HCT116 (cell line): ENCODE data around the gene CTNND2. TPM values are rescaled to one million over a fixed set of nuclear protein-coding genes. Genes with fewer than 3 reads are reported as not detected.

Source experiments
- ATAC-seq: fragments of 200-7000 bp; cut with Tn5 transposase; 2 replicates; pipeline ENCODE4 v1.9.1; 2020; ENCODE audit warnings: mild to moderate bottlenecking, moderate library complexity
- BruUV-seq: library from RNA; stranded (reverse); fragments of 400-500 nt; replicated peaks from 2 replicates; lab custom pipeline; 2021; lab: Mats Ljungman, UMichigan
- CTCF ChIA-PET: fragments of 300-600 bp; sonication (Branson Sonifier 250); formaldehyde crosslinking; loops from one replicate; lab custom pipeline; 2021; ENCODE audit warnings: antibody characterized with exemption; lab: Charles Lee
- POLR2A ChIA-PET: fragments of 300-600, 350-600 bp; sonication (Branson Sonifier 250); formaldehyde crosslinking; loops from one replicate; lab custom pipeline; 2021; ENCODE audit warnings: antibody characterized with exemption; lab: Charles Lee
- RAD21 ChIA-PET, 2 experiments: fragments of 300-600 bp; sonication (Branson Sonifier 250); formaldehyde crosslinking; loops; one replicate each; lab custom pipeline; 2023; ENCODE audit warnings: low total read pairs in 2 of 2; ENCODE audit not compliant: uncharacterized antibody in 2 of 2, unreplicated experiment in 2 of 2, low non-redundant PET in 1 of 2; lab: Charles Lee
- DNase-seq: peaks from one replicate; pipeline ENCODE4 v3.0.0-alpha.2; 2010; ENCODE audit warnings: low read depth, low spot score
- H2AFZ ChIP-seq: fragments of 200-600 bp; shearing (Covaris generic), sonication (generic); 2 replicates; pipeline ENCODE4 v1.6.1; 2017; ENCODE audit warnings: low read depth, mixed run types, mixed read lengths, antibody characterized with exemption, low read length; ENCODE audit not compliant: poor library complexity, severe bottlenecking
- H3K27ac ChIP-seq: 2 replicates; pipeline ENCODE4 v1.5.1; 2012; ENCODE audit warnings: low read depth, low read length
- H3K27me3 ChIP-seq: fragments of 200-600 bp; sonication (generic); 2 replicates; pipeline ENCODE4 v1.6.1; 2016; ENCODE audit warnings: mixed run types, low read length, mixed read lengths; ENCODE audit not compliant: insufficient read depth
- H3K36me3 ChIP-seq, 2 experiments: fragments of 200-500 bp in 1 of 2; fragments of 200-600 bp in 1 of 2; sonication (Bioruptor generic) in 1 of 2; sonication (generic) in 1 of 2; 2 replicates each; pipeline versions ENCODE4 v1.5.1 to v1.6.1; 2014 to 2016; ENCODE audit warnings: low read length in 2 of 2, inconsistent platforms in 1 of 2, mixed read lengths in 1 of 2, mixed run types in 1 of 2; ENCODE audit not compliant: insufficient read depth in 2 of 2, control insufficient read depth in 1 of 2
- H3K4me1 ChIP-seq, 2 experiments: fragments of 200-600 bp in 1 of 2; sonication (generic) in 1 of 2; 2 replicates each; pipeline versions ENCODE4 v1.5.1 to v1.6.1; 2012 to 2017; ENCODE audit warnings: low read length in 2 of 2, inconsistent platforms in 1 of 2, mild to moderate bottlenecking in 1 of 2, mixed read lengths in 1 of 2, mixed run types in 1 of 2, moderate library complexity in 1 of 2; ENCODE audit not compliant: insufficient read depth in 2 of 2, control insufficient read depth in 1 of 2
- H3K4me2 ChIP-seq: fragments of 200-600 bp; sonication (generic); 2 replicates; pipeline ENCODE4 v1.6.1; 2017; ENCODE audit warnings: mixed run types, low read length, mixed read lengths
- H3K4me3 ChIP-seq, 2 experiments: fragments of 200-600 bp in 1 of 2; sonication (generic) in 1 of 2; replicated peaks in 1 of 2; 2 replicates each; pipeline ENCODE4 v1.5.1; 2011 to 2016; ENCODE audit warnings: low read length in 2 of 2, control low read depth in 1 of 2, low read depth in 1 of 2, mild to moderate bottlenecking in 1 of 2, mixed read lengths in 1 of 2, mixed run types in 1 of 2
- H3K79me2 ChIP-seq: fragments of 200-600 bp; sonication (generic); 2 replicates; pipeline ENCODE4 v1.6.1; 2017; ENCODE audit warnings: mild to moderate bottlenecking, mixed run types, low read length, moderate library complexity, mixed read lengths; ENCODE audit not compliant: insufficient read depth
- H3K9ac ChIP-seq: fragments of 200-600 bp; sonication (generic); 2 replicates; pipeline ENCODE4 v1.6.1; 2016; ENCODE audit warnings: low read length, mixed read lengths
- H3K9me2 ChIP-seq: fragments of 200-600 bp; sonication (generic), shearing (Covaris generic); 2 replicates; pipeline ENCODE4 v1.6.1; 2017; ENCODE audit warnings: mixed run types, mild to moderate bottlenecking, moderate library complexity; ENCODE audit not compliant: insufficient read depth
- H3K9me3 ChIP-seq, 2 experiments: fragments of 200-500 bp in 1 of 2; fragments of 200-600 bp in 1 of 2; sonication (Bioruptor generic) in 1 of 2; sonication (generic) in 1 of 2; 2 replicates each; pipeline ENCODE4 v1.6.1; 2014 to 2017; ENCODE audit warnings: low read length in 2 of 2, mixed read lengths in 2 of 2, inconsistent platforms in 1 of 2, low read depth in 1 of 2, mild to moderate bottlenecking in 1 of 2, mixed run types in 1 of 2, moderate library complexity in 1 of 2; ENCODE audit not compliant: control insufficient read depth in 1 of 2, insufficient read depth in 1 of 2
- H4K20me1 ChIP-seq: fragments of 200-600 bp; sonication (generic), shearing (Covaris generic); 2 replicates; pipeline ENCODE4 v1.6.1; 2017; ENCODE audit warnings: mixed run types, mild to moderate bottlenecking, moderate library complexity; ENCODE audit not compliant: insufficient read depth
- ATF3 ChIP-seq: IDR thresholded peaks from 2 replicates; pipeline ENCODE4 v1.6.1; 2012
- CBX3 ChIP-seq: IDR thresholded peaks from 2 replicates; pipeline ENCODE4 v1.6.1; 2012; ENCODE audit warnings: low read depth
- EGR1 ChIP-seq: IDR thresholded peaks from 2 replicates; pipeline ENCODE4 v1.6.1; 2012; ENCODE audit warnings: low read depth
- ELF1 ChIP-seq: IDR thresholded peaks from 2 replicates; pipeline ENCODE4 v1.6.1; 2012; ENCODE audit warnings: low read depth, borderline replicate concordance
- EZH2phosphoT487 ChIP-seq: fragments of 200-600 bp; IDR thresholded peaks from 2 replicates; pipeline ENCODE4 v1.6.1; 2018; ENCODE audit warnings: antibody characterized with exemption, borderline replicate concordance
- MAX ChIP-seq: IDR thresholded peaks from 2 replicates; pipeline ENCODE4 v1.6.1; 2012
- POLR2A ChIP-seq: IDR thresholded peaks from 2 replicates; pipeline ENCODE4 v1.7.0; 2011; ENCODE audit warnings: borderline replicate concordance; ENCODE audit not compliant: insufficient read depth, insufficient read length; ENCODE audit errors: extremely low read depth
- POLR2AphosphoS5 ChIP-seq: IDR thresholded peaks from 2 replicates; pipeline ENCODE4 v1.6.1; 2011; ENCODE audit warnings: mild to moderate bottlenecking, low read depth, low read length, moderate library complexity
- RAD21 ChIP-seq: IDR thresholded peaks from 2 replicates; pipeline ENCODE4 v1.6.1; 2012; ENCODE audit warnings: low read depth, mild to moderate bottlenecking
- SP1 ChIP-seq: IDR thresholded peaks from 2 replicates; pipeline ENCODE4 v1.6.1; 2012; ENCODE audit warnings: low read depth
- SRF ChIP-seq: IDR thresholded peaks from 2 replicates; pipeline ENCODE4 v1.6.1; 2012; ENCODE audit warnings: low read depth
- YY1 ChIP-seq: IDR thresholded peaks from 2 replicates; pipeline ENCODE4 v1.6.1; 2011; ENCODE audit warnings: low read length, low read depth, moderate library complexity, mild to moderate bottlenecking; ENCODE audit not compliant: insufficient replicate concordance; ENCODE audit errors: extremely low read depth
- ZBTB33 ChIP-seq: IDR thresholded peaks from 2 replicates; pipeline ENCODE4 v1.6.1; 2011; ENCODE audit warnings: mild to moderate bottlenecking, low read length, moderate library complexity; ENCODE audit not compliant: insufficient replicate concordance; ENCODE audit errors: extremely low read depth
- ZFX ChIP-seq: fragments of 450-650 bp; IDR thresholded peaks from 2 replicates; pipeline ENCODE4 v1.6.1; 2017
- intact Hi-C: fragments of 100-400 bp; cut with micrococcal nuclease; formaldehyde crosslinking; loops from 2 replicates; pipeline ENCODE4 v1.10.0; 2022
- total RNA-seq: library from RNA; stranded (reverse); gene quantifications from one replicate; pipeline ENCODE4 v1.2.1, GENCODE V29; 2021; ENCODE audit not compliant: unreplicated experiment

Gene CTNND2
- total RNA-seq, 1 experiment from 2014 or later, result not detected

GRCh38 chr5:11525020-11525419, 379.2 kb downstream of the CTNND2 start:
- TF ChIP-seq CBX3 (no peak), POLR2AphosphoS5 (no peak), RAD21 (no peak), ATF3 (no peak), ELF1 (no peak), MAX (no peak), POLR2A (no peak), ZFX (no peak), SP1 (no peak), ZBTB33 (no peak), EGR1 (no peak), EZH2phosphoT487 (no peak), SRF (no peak), YY1 (no peak)
- no peaks in the 10 kb centered on the region for H3K36me3 ChIP-seq
- no peak overlapping the region for H3K27ac ChIP-seq
- POLR2A ChIA-PET, result no interaction called here
- H3K9me3 ChIP-seq, result peaks cover 5 to 21% of the 10 kb centered on the region in 2 experiments; a peak in 2 of 4 replicates
- H3K27me3 ChIP-seq, result no peaks in the 10 kb centered on the region
- no peaks in the 10 kb centered on the region for H3K79me2 ChIP-seq
- H3K4me1 ChIP-seq, result no peaks in the 10 kb centered on the region
- no peak overlapping the region for H3K4me3 ChIP-seq
- no peak overlapping the region for H3K9ac ChIP-seq
- no peaks in the 10 kb centered on the region for H4K20me1 ChIP-seq
- ATAC-seq (no peak), DNase-seq (no peak)
- BruUV-seq, result no TSS peak
- intact Hi-C loops, result no loop called here
- no peak overlapping the region for H2AFZ ChIP-seq
- no peaks in the 10 kb centered on the region for H3K9me2 ChIP-seq
- H3K4me2 ChIP-seq, result no peak overlapping the region
- CTCF ChIA-PET, result no interaction called here
- RAD21 ChIA-PET, result no interaction called here
